Activated naive CD4-positive, alpha-beta T cell treated with anti-CD3 and anti-CD28 coated beads, Interleukin-2, amount 10 ng/mL, durations not matched to agents 7 days and 5 days (primary cell): ENCODE data around the gene PAQR9.

Experiments used
- CTCF ChIA-PET: fragments of 350-600 bp; sonication (Branson Sonifier 250); formaldehyde crosslinking; loops from one replicate; lab custom pipeline; 2021; ENCODE audit warnings: antibody characterized with exemption; lab: Charles Lee
- DNase-seq: peaks from one replicate; pipeline ENCODE4 v3.0.0-alpha.2; 2020
- H3K27ac Mint-ChIP-seq: one replicate; pipeline ENCODE4 v1.8.0; 2021; ENCODE audit warnings: mild to moderate bottlenecking, moderate library complexity, mixed read lengths
- H3K27me3 Mint-ChIP-seq: one replicate; pipeline ENCODE4 v1.8.0; 2021; ENCODE audit warnings: mild to moderate bottlenecking, mixed read lengths
- H3K36me3 Mint-ChIP-seq: one replicate; pipeline ENCODE4 v1.8.0; 2021; ENCODE audit warnings: mixed read lengths
- H3K4me1 Mint-ChIP-seq: one replicate; pipeline ENCODE4 v1.8.0; 2021; ENCODE audit warnings: mixed read lengths
- H3K4me3 Mint-ChIP-seq: one replicate; pipeline ENCODE4 v1.8.0; 2021; ENCODE audit warnings: mild to moderate bottlenecking, moderate library complexity, mixed read lengths
- H3K9me3 Mint-ChIP-seq: one replicate; pipeline ENCODE4 v1.8.0; 2021; ENCODE audit warnings: mixed read lengths

Gene PAQR9, protein sequence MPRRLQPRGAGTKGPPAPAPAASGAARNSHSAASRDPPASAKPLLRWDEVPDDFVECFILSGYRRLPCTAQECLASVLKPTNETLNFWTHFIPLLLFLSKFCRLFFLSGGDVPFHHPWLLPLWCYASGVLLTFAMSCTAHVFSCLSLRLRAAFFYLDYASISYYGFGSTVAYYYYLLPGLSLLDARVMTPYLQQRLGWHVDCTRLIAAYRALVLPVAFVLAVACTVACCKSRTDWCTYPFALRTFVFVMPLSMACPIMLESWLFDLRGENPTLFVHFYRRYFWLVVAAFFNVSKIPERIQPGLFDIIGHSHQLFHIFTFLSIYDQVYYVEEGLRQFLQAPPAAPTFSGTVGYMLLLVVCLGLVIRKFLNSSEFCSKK

DNA sequence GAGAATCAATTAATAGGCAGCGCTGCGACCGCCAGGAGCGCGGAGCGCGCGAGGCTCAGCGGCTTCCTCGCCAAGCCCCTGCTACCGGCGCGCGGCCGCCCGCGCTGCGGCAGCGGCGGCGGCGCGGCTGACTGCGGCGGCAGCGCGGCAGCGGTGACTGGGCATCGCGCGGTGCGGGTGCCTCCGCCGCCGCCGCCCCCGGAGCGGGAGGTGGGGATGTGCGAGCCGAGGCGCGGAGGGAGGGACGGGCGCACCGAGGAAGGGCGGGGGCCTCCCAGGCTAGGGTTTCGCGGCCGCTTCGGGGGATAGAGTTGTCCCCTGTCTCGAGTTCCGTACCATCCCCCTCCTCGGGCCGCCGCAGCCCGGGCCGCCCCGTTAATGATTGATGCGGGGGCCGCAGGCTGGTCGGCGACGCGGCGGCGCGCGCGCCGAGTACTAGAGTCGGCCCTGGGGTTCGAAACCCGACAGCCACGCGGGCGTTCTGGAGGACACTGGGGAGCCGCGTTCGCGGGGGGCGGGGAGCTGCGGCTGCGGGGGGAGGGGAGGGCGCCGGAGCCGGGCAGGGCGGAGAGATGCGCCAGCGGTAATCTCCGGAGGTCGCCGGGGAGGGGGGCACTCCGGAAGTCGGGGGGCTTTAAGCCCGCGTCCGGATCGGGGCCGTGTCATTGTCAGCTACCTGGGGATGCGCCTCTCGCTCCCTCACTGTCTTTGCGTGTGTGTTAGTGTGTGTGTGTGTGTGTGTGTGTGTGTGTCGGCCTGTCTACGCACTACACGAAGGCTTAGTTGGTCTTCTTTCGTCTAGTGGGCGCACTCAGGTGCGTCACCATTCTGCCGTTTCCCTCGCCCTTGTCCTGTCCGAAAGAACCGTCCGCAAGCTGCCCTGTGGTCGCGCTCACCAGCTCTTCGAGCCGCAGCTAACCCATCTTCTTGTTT lies at the start of gene PAQR9:
Gene PAQR9, minus strand, starts transcription at position 159 of the 933 bp plus-strand sequence. CDS start 338 bp downstream, outside the sequence.
- DNase-seq, result peak; percentile 32
- H3K27ac Mint-ChIP-seq, result no peak within 1 kb of the TSS

DNA sequence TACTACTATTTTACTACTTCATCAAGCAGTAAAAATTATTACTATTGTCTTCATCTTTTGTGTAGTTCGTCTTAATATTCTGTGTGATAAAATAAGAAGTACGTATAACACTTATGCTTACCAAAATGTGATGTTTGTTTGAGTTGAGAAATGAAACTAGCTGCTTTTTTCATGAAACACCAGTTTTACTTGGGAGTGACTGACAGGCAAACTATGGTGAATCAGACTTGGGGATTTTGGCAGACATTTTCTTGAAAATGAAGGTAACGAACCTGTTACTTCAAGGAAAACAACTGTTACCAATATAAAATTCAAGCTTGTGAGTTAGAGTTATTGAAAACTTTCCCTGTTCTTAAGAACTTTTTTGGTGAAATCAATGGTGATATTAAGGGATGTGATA lies 48.2 kb upstream of the PAQR9 start:
- Mint-ChIP-seq H3K36me3 (peaks cover 19% of the 10 kb centered on the region), H3K9me3 (no peaks in the 10 kb centered on the region), H3K27ac (no peak overlapping the region), H3K4me1 (peaks cover 33% of the 10 kb centered on the region), H3K4me3 (no peak overlapping the region), H3K27me3 (no peaks in the 10 kb centered on the region)
- DNase-seq, result no peak
- CTCF ChIA-PET, result interaction anchor here (0.8 to 1.2 kb wide), 3 partner anchors 9 to 184 kb away, joined by 3 to 4 read pairs (median 3); no protein-coding TSS in a partner anchor

More for the DNA sequence above, at the start of gene PAQR9:
- Mint-ChIP-seq H3K27me3 (peaks cover 88% of the 10 kb centered on the region), H3K4me3 (peak within 1 kb of the TSS; percentile 71), H3K4me1 (peaks cover 11% of the 10 kb centered on the region), H3K36me3 (no peaks in the 10 kb centered on the region), H3K9me3 (no peaks in the 10 kb centered on the region)
- CTCF ChIA-PET, result no interaction called here

DNA sequence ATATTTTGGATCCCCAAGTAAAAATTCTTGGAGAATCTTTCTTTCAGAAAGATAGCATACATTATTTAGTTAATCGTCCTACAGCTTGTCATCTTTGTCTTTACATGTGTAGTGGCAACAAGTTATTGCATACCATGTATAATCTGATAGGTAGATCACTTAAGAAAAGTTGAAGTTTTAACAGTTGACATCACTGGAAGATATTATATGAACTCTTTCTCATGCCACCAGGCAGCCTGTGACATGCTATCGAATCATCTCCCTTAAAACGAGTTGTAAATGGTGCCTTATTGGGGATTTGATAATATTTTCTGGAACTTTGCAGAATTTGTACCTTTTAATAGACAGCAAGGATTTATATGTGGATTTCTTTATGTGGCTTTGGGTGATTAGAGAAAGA lies 46.5 kb upstream of the PAQR9 start:
- peaks cover 43% of the 10 kb centered on the region for H3K4me1 Mint-ChIP-seq
- H3K36me3 Mint-ChIP-seq, result peaks cover 13% of the 10 kb centered on the region
- no peaks in the 10 kb centered on the region for H3K9me3 Mint-ChIP-seq
- H3K27ac Mint-ChIP-seq, result peak overlapping the region; percentile 37
- no peak overlapping the region for H3K4me3 Mint-ChIP-seq
- CTCF ChIA-PET, result no interaction called here
- DNase-seq, result no peak
- H3K27me3 Mint-ChIP-seq, result no peaks in the 10 kb centered on the region

DNA sequence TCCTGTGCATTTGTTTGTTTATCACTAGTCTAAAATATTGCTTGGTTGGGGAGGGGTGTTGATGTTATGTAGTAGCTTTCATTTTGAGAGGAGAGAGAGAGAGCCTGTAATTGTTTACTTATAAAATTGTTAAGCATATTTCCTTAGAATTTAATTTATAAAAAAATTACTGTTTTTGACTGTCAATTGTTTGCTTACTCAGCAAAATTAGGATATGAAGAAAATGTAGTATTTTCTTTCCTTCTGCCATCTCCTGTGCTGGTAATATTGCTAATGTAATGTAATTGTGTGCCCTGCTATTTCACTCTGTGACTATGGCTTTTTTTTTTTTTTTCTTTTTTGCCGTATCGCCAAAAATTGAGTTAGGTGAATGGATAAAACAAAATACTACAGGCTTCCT lies 41.3 kb upstream of the PAQR9 start:
- H3K4me3 Mint-ChIP-seq, result no peak overlapping the region
- CTCF ChIA-PET, result interaction anchor here (0.7 kb wide), 1 partner anchor 11 kb away, joined by 3 read pairs; no protein-coding TSS in a partner anchor
- no peak overlapping the region for H3K27ac Mint-ChIP-seq

DNA sequence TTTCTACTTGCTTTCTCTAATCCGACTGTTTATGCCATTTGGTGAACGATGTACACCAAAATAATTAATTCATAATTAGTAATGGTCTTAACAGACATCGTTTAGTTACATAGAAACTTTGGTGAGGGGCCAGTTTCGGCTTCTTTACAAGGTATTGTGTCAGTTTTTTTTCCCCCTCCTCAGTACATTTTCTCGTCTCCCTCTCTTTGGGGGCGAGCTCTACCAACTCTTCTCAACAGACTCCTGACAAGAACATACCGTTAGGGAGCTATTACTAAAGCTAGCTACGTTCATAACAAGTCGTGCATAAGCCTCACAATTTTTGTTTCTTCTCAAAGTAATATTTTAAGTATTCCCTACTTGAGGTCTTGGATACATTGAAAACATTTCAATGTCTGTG lies 39.3 kb upstream of the PAQR9 start:
- H3K27me3 Mint-ChIP-seq, result peaks cover 4% of the 10 kb centered on the region
- no peaks in the 10 kb centered on the region for H3K9me3 Mint-ChIP-seq
- no peak for DNase-seq
- peaks cover 44% of the 10 kb centered on the region for H3K4me1 Mint-ChIP-seq
- peak overlapping the region; percentile 87 for H3K4me3 Mint-ChIP-seq
- peaks cover 8% of the 10 kb centered on the region for H3K36me3 Mint-ChIP-seq
- peak overlapping the region; percentile 98 for H3K27ac Mint-ChIP-seq
- CTCF ChIA-PET, result interaction anchor here (0.8 to 2.3 kb wide), 7 partner anchors 9 to 174 kb away, joined by 4 to 8 read pairs (median 4); no protein-coding TSS in a partner anchor

More for the DNA sequence above, 41.3 kb upstream of the PAQR9 start:
- H3K4me1 Mint-ChIP-seq, result peaks cover 52% of the 10 kb centered on the region
- no peaks in the 10 kb centered on the region for H3K9me3 Mint-ChIP-seq
- H3K27me3 Mint-ChIP-seq, result no peaks in the 10 kb centered on the region
- no peak for DNase-seq
- H3K36me3 Mint-ChIP-seq, result peaks cover 8% of the 10 kb centered on the region

DNA sequence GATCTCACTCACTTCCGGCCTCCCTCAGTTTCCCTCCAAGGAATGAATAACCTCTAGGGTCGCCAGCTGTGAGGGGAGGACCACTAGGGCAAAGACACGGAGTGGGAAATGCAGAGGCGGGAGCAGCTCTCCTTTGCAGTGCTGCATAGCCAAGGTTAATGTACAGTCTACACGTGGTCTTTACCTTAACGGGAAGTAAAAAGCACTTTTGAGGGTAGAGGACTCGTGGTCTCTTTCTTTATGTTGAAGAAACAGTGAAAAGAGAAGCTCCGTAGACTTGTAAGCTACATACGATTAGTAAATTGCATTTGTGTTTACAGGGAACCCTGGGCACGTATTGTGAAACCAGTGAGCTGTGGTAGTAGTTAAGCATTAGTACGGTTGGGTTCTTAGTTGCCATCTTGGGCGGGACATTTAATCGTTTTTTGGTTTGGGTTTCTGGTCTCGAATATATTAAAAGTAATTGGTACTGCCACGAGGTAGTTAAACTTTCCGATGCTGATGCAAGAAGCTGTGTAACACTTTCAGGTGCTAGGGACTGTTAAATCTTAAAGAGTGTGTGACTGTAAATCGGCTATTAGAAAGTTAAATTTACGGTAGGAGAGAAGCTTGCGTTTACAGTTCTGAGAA lies 38.7 kb upstream of the PAQR9 start:
- CTCF ChIA-PET, result interaction anchor here (0.8 to 2.3 kb wide), 7 partner anchors 9 to 174 kb away, joined by 4 to 8 read pairs (median 4); no protein-coding TSS in a partner anchor
- peak; percentile 38 for DNase-seq
- peaks cover 8% of the 10 kb centered on the region for H3K36me3 Mint-ChIP-seq
- H3K27me3 Mint-ChIP-seq, result peaks cover 4% of the 10 kb centered on the region
- peak overlapping the region; percentile 87 for H3K4me3 Mint-ChIP-seq
- peaks cover 41% of the 10 kb centered on the region for H3K4me1 Mint-ChIP-seq
- H3K9me3 Mint-ChIP-seq, result no peaks in the 10 kb centered on the region
- peak overlapping the region; percentile 98 for H3K27ac Mint-ChIP-seq

DNA sequence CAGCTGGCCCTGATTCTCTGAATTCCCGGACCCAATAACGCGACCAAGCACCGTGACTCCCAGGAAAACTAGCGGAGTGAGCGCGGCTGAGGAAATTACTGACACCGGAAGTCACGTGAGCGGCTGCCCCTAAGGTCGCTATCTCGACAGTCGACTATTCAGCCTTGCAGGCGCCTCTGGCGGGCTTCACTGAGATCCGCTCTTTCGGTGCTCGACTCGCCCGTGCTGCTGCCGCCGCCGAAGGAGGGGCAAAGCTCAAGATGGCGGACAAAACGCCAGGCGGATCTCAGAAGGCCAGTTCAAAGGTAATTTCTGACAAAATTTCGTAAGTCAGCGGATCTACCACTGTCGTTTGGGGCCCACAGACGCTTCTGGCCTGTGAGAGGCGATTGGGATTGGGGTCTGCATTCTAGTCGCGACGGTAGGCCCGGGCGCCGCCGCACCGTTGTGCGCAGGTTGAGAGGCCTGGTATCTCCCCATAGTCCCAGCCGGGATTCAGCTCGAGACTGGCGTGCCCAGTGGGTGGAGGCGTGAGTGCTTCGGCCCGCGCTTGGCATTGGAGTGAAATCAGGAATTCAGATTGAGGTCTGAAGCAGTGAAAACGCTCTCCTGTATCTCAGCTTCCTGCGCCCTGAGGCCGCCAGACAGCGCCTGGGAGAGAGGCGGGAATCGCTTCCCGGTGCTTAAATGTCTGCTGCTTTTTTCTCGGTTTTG lies 38.1 kb upstream of the PAQR9 start, which contains the start of gene U2SURP:
Gene U2SURP, plus strand, starts transcription at position 202 of the 714 bp plus-strand sequence. Its CDS starts 59 bp downstream, at position 261.
- Mint-ChIP-seq H3K36me3 (peaks cover 8% of the 10 kb centered on the region), H3K27ac (peak within 1 kb of the TSS; percentile 98), H3K27me3 (peaks cover 5% of the 10 kb centered on the region), H3K9me3 (no peaks in the 10 kb centered on the region), H3K4me3 (peak within 1 kb of the TSS; percentile 87), H3K4me1 (peaks cover 38% of the 10 kb centered on the region)
- peak; percentile 95 for DNase-seq
- CTCF ChIA-PET, result interaction anchor here (1.4 to 2.3 kb wide), 2 partner anchors 37 to 39 kb away, joined by 6 to 8 read pairs; no protein-coding TSS in a partner anchor

DNA sequence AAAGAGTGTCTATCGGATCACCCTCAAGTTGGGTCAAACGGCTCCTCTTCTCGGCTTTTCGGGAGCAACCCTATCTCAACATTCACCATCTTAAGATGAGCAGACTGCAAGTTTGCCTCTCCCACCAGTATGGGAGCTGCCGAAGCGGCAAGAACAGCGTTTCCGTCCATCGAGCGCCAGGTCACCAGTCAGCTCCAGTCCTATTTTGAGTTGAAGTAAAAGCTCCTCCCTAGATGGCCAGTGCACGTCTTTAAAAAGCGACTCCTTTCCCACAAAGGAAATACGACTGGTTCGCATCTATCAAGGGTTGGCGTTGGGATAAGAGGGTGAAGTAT lies 37.5 kb upstream of the PAQR9 start:
- Mint-ChIP-seq H3K4me3 (peak overlapping the region; percentile 87), H3K27ac (peak overlapping the region; percentile 98), H3K9me3 (no peaks in the 10 kb centered on the region), H3K36me3 (peaks cover 8% of the 10 kb centered on the region), H3K27me3 (peaks cover 8% of the 10 kb centered on the region), H3K4me1 (peaks cover 36% of the 10 kb centered on the region)
- CTCF ChIA-PET, result interaction anchor here (2.3 kb wide), 1 partner anchor 39 kb away, joined by 8 read pairs; no protein-coding TSS in a partner anchor
- DNase-seq, result peak; percentile 77

DNA sequence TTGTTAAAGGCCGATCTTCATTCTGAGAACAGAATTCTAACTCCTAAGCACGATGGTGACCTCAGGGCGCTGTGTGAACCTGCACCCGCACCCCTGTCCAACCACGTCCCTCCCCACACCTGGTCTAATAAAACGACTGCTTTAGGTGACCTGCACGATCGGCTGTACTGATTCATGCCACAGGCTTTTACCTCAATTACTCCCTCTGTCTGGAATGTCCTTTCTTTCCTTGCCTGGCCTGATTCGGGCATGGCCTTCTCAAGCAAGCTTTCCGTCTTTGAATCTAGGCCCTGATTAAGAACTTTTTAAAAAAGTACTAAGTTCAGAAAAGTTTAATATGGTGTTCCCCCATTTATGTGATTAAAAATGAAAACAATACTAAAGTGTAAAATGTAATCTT lies 37.1 kb upstream of the PAQR9 start:
- Mint-ChIP-seq H3K27ac (peak overlapping the region; percentile 98), H3K4me1 (peaks cover 35% of the 10 kb centered on the region), H3K36me3 (peaks cover 8% of the 10 kb centered on the region), H3K4me3 (peak overlapping the region; percentile 87), H3K9me3 (no peaks in the 10 kb centered on the region), H3K27me3 (peaks cover 10% of the 10 kb centered on the region)
- no peak for DNase-seq
- CTCF ChIA-PET, result no interaction called here

DNA sequence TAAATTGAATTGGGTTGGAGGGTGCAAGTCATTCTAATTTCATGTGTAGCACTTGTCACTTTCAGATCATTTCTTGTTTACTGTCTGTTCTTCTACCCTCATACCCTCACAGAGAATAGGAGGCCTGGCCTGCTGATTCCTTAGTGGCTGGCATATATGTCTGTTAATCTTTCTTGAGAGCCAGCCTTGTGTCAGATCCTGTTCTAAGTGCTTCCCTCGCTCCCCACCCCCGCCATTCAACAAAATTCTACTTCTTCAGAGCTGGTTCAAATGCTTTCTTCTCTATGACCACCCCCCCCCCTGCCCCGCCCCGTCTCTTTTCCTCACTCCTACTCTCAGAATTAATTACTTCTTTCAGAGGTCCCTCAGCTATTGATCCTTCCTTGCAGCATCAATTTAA lies 36.4 kb upstream of the PAQR9 start:
- DNase-seq, result no peak
- peaks cover 7% of the 10 kb centered on the region for H3K36me3 Mint-ChIP-seq
- H3K4me1 Mint-ChIP-seq, result peaks cover 28% of the 10 kb centered on the region
- CTCF ChIA-PET, result interaction anchor here (4.3 kb wide), 1 partner anchor 171 kb away, joined by 24 read pairs; no protein-coding TSS in a partner anchor
- peak overlapping the region; percentile 87 for H3K4me3 Mint-ChIP-seq
- H3K27ac Mint-ChIP-seq, result no peak overlapping the region
- no peaks in the 10 kb centered on the region for H3K9me3 Mint-ChIP-seq
- H3K27me3 Mint-ChIP-seq, result peaks cover 11% of the 10 kb centered on the region

DNA sequence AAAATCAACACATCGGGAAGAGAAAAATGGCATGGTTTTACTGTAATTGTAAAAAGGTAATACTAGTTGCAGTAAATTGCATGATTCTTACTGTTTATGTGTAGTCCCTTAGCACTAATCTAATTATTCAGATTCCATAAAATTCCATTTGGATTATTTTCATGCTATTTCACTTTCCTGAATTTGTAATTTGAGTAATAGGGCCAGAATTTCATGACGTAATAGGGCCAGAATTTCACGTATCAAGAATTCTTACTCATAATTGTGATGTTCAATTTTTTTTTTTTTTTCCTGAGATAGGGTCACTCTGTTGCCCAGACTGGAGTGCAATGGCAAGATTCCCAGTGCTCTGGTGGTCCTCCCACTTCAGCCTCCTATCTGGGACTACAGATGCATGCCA lies 35.0 kb upstream of the PAQR9 start:
- peaks cover 16% of the 10 kb centered on the region for H3K27me3 Mint-ChIP-seq
- no peak overlapping the region for H3K27ac Mint-ChIP-seq
- H3K4me3 Mint-ChIP-seq, result no peak overlapping the region
- no peak for DNase-seq
- H3K9me3 Mint-ChIP-seq, result no peaks in the 10 kb centered on the region
- H3K36me3 Mint-ChIP-seq, result peaks cover 7% of the 10 kb centered on the region
- CTCF ChIA-PET, result interaction anchor here (0.6 to 4.3 kb wide), 2 partner anchors 169 to 826 kb away, joined by 3 to 24 read pairs; no protein-coding TSS in a partner anchor
- peaks cover 24% of the 10 kb centered on the region for H3K4me1 Mint-ChIP-seq

DNA sequence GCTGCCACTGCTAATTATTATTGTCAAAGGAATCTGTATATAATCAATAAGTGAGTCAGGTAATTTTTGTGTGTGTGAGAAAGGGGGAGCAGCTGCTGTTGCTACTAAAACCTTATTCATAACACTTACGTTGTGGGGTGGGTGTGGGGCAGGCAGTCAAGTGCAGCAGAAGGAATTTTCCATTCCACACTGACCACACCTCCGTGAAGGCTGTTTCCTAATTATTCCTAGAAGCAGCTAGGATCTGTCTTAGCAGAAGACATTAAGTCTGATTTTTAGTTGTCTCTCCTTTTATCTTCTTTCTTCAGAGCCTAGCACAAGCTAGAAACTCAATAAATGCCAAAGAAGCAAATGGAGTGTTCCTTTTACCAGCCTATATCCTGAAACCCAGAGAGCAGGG lies 33.9 kb upstream of the PAQR9 start:
- Mint-ChIP-seq H3K36me3 (peaks cover 7% of the 10 kb centered on the region), H3K27ac (no peak overlapping the region), H3K27me3 (peaks cover 16% of the 10 kb centered on the region), H3K4me1 (peaks cover 18% of the 10 kb centered on the region), H3K4me3 (no peak overlapping the region), H3K9me3 (no peaks in the 10 kb centered on the region)
- CTCF ChIA-PET, result interaction anchor here (1.1 to 4.3 kb wide), 2 partner anchors 10 to 168 kb away, joined by 4 to 24 read pairs; no protein-coding TSS in a partner anchor
- no peak for DNase-seq
